ENCODE data around the gene COQ8B. TPM values are rescaled to one million over a fixed set of nuclear protein-coding genes. Genes with fewer than 3 reads are reported as not detected.

COQ8B gene
- polyA plus RNA-seq, 1 donor (not counting 4 experiments of a cell fraction or from before 2014, with no cell fraction given) = 11.0 TPM

GRCh38 chr19:40705362-40705651 is 11.4 kb downstream of the COQ8B start:
- no peak overlapping the region for H3K4me3 ChIP-seq (ENCODE audit: control insufficient read depth in 2 of 3, extremely low read depth in 1 of 3, insufficient read depth in 2 of 3, low read depth in 1 of 3, low read length in 3 of 3)
- H2AFZ ChIP-seq (ENCODE audit: control insufficient read depth, low read length) = no peak overlapping the region
- dilution Hi-C loops (cut with MboI; ENCODE audit: extremely low pct_ligation_motif_present, low sequenced_read_pairs) = no loop called here
- H3K27ac ChIP-seq (ENCODE audit: control insufficient read depth, insufficient read depth, low read length) = no peak overlapping the region
- TF ChIP-seq CTCF (optimal IDR thresholded peaks at IDR 0.05 in 1 of 3, IDR thresholded peaks at IDR 0.05 in 1 of 3, conservative IDR thresholded peaks at IDR 0.05 in 1 of 3; ENCODE audit: extremely low read depth in 1 of 3, insufficient read depth in 2 of 3, low read length in 3 of 3) (no peak), EZH2 (IDR thresholded peaks at IDR 0.05; ENCODE audit: low read length) (no peak)
- no peaks in the 10 kb centered on the region for H3K9me1 ChIP-seq (ENCODE audit: control insufficient read depth, extremely low read depth, insufficient read depth, low read length)
- H3K36me3 ChIP-seq (ENCODE audit: control insufficient read depth in 2 of 2, extremely low read depth in 1 of 2, insufficient read depth in 2 of 2, low read length in 2 of 2) = peaks cover 22 to 38% of the 10 kb centered on the region in 2 experiments
- no peaks in the 10 kb centered on the region for H4K20me1 ChIP-seq (ENCODE audit: control insufficient read depth, extremely low read depth, insufficient read depth, low read length)
- H3K9me3 ChIP-seq (ENCODE audit: control insufficient read depth, low read depth, low read length) = no peaks in the 10 kb centered on the region
- H3K4me2 ChIP-seq (ENCODE audit: control insufficient read depth, extremely low read depth, insufficient read depth, low read depth, low read length) = no peak overlapping the region
- H3K79me2 ChIP-seq (ENCODE audit: control insufficient read depth, insufficient read depth, low read length) = no peaks in the 10 kb centered on the region
- H3K9ac ChIP-seq (ENCODE audit: control insufficient read depth, extremely low read depth, insufficient read depth, low read length) = no peak overlapping the region
- no peaks in the 10 kb centered on the region for H3K27me3 ChIP-seq (ENCODE audit: control insufficient read depth, extremely low read depth, insufficient read depth, low read length)
- DNase-seq (ENCODE audit: low read depth, low spot score) = no peak
- no peak for FAIRE-seq
- no peaks in the 10 kb centered on the region for H3K4me1 ChIP-seq (ENCODE audit: control insufficient read depth, extremely low read depth, insufficient read depth, low read length)

GRCh38 chr19:40704491-40705361 is 12.0 kb downstream of the COQ8B start:
- Histone ChIP-seq H3K27ac (ENCODE audit: control insufficient read depth, insufficient read depth, low read length) (no peak overlapping the region), H3K36me3 (ENCODE audit: control insufficient read depth in 2 of 2, extremely low read depth in 1 of 2, insufficient read depth in 2 of 2, low read length in 2 of 2) (peaks cover 20 to 36% of the 10 kb centered on the region in 2 experiments), H3K4me3 (ENCODE audit: control insufficient read depth in 2 of 3, extremely low read depth in 1 of 3, insufficient read depth in 2 of 3, low read depth in 1 of 3, low read length in 3 of 3) (no peak overlapping the region), H3K9me1 (ENCODE audit: control insufficient read depth, extremely low read depth, insufficient read depth, low read length) (no peaks in the 10 kb centered on the region), H3K79me2 (ENCODE audit: control insufficient read depth, insufficient read depth, low read length) (no peaks in the 10 kb centered on the region), H3K9ac (ENCODE audit: control insufficient read depth, extremely low read depth, insufficient read depth, low read length) (no peak overlapping the region), H3K4me1 (ENCODE audit: control insufficient read depth, extremely low read depth, insufficient read depth, low read length) (no peaks in the 10 kb centered on the region), H3K27me3 (ENCODE audit: control insufficient read depth, extremely low read depth, insufficient read depth, low read length) (no peaks in the 10 kb centered on the region), H3K4me2 (ENCODE audit: control insufficient read depth, extremely low read depth, insufficient read depth, low read depth, low read length) (no peak overlapping the region), H4K20me1 (ENCODE audit: control insufficient read depth, extremely low read depth, insufficient read depth, low read length) (no peaks in the 10 kb centered on the region), H3K9me3 (ENCODE audit: control insufficient read depth, low read depth, low read length) (no peaks in the 10 kb centered on the region), H2AFZ (ENCODE audit: control insufficient read depth, low read length) (no peak overlapping the region)
- dilution Hi-C loops (cut with MboI; ENCODE audit: extremely low pct_ligation_motif_present, low sequenced_read_pairs) = no loop called here
- TF ChIP-seq EZH2 (IDR thresholded peaks at IDR 0.05; ENCODE audit: low read length) = no peak
- FAIRE-seq = no peak
- DNase-seq (ENCODE audit: low read depth, low spot score) = no peak

All from keratinocyte (primary cell).